Measurements from ENCODE around the gene APRT. TPM values are rescaled to one million over a fixed set of nuclear protein-coding genes. Genes with fewer than 3 reads are reported as not detected.
A peak's percentile ranks its signal among the peaks of the same experiment; 100 is the strongest.
"Not testable (repeated sequence)": the region's sequence is repeated elsewhere in the genome, so short reads cannot be mapped to it uniquely, and the experiment has no call there.

APRT gene
- total RNA-seq, 2 donors from 2014 or later: 50.6 to 90.4 TPM

DNA sequence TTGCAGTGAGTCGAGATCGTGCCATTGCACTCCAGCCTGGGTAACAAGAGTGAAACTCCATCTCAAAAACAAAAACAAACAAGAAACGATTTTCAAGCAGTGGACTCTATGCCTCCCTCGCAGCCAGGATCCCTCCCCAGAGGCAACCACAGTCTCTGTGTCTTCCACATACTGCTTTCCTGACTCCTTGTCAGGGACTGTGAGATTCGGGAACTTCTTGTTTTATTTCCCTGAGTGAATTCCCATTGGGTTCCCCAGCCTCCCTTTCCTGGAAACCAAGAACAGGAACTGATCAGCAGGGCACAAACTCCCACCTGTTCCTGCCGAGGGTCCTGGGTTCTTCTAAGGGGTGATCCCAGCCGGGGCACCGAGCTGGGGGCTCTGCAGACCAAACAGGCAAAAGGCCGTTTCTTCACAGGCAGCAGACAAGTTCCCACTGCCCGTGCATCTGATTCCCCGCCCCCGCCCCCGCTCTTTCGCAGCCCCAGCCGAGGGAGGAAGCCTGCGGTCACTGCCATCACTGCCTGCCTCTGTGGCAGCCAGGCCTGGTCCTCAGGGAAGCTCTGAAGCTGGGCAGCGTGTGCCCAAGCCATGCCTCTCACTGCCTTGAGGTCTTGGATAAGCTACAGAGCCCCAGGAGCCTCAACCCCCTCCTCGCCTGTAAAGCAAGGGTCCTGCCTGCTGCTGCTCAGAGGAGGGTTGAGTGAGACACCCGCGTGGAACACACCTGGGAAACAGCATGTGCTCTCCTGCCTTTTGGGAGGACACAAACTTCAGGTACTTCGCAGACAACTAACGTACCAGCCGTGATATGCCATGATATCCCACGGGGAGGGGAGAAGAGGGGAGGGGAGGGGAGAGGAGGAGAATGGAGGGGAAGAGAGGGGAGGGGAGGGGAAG lies 21.2 kb downstream of the APRT start:
- no peak for DNase-seq (ENCODE audit: low spot score)
- no peak overlapping the region for H3K27ac ChIP-seq
- H3K36me3 ChIP-seq: no peaks in the 10 kb centered on the region
- H3K9me3 ChIP-seq: no peaks in the 10 kb centered on the region
- H3K4me3 ChIP-seq: peak overlapping the region in 1 of 2 donors; percentile 15
- TF ChIP-seq, protein P1, sequence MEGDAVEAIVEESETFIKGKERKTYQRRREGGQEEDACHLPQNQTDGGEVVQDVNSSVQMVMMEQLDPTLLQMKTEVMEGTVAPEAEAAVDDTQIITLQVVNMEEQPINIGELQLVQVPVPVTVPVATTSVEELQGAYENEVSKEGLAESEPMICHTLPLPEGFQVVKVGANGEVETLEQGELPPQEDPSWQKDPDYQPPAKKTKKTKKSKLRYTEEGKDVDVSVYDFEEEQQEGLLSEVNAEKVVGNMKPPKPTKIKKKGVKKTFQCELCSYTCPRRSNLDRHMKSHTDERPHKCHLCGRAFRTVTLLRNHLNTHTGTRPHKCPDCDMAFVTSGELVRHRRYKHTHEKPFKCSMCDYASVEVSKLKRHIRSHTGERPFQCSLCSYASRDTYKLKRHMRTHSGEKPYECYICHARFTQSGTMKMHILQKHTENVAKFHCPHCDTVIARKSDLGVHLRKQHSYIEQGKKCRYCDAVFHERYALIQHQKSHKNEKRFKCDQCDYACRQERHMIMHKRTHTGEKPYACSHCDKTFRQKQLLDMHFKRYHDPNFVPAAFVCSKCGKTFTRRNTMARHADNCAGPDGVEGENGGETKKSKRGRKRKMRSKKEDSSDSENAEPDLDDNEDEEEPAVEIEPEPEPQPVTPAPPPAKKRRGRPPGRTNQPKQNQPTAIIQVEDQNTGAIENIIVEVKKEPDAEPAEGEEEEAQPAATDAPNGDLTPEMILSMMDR (IDR thresholded peaks at IDR 0.05): no peak
- peaks cover 0 to 12% of the 10 kb centered on the region in 2 donors for H3K4me1 ChIP-seq
- H3K27me3 ChIP-seq: no peaks in the 10 kb centered on the region

DNA sequence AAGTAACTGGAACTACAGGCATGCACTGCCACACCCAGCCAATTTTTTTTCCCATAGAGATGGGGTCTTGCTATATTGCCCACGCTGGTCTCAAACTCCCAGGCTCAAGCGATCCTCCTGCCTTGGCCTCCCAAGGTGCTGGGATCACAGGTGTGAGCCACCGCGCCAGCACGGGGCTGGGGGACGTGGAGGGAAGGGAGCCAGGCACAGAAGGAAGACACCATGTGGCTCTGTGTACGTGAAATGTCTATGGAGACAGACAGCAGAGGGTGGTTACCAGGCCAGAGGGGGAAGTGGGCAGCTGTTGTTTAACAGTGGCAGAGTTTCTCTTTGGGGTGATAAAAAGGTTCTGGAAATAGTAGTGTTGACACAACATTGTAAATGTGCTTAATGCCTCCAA lies 22.1 kb downstream of the APRT start:
- no peak overlapping the region for H3K27ac ChIP-seq
- H3K4me3 ChIP-seq: no peak overlapping the region
- no peaks in the 10 kb centered on the region for H3K36me3 ChIP-seq
- no peak for DNase-seq (ENCODE audit: low spot score)
- H3K9me3 ChIP-seq: no peaks in the 10 kb centered on the region
- no peaks in the 10 kb centered on the region for H3K27me3 ChIP-seq
- TF ChIP-seq, protein P1 (IDR thresholded peaks at IDR 0.05): no peak
- H3K4me1 ChIP-seq: peaks cover 0 to 13% of the 10 kb centered on the region in 2 donors

GRCh38 chr16:88788749-88789148 lies 23.0 kb downstream of the APRT start:
- DNase-seq (ENCODE audit: low spot score); H3K36me3 ChIP-seq; H3K27me3 ChIP-seq; H3K4me3 ChIP-seq; H3K9me3 ChIP-seq; H3K27ac ChIP-seq: not testable (repeated sequence)
- peaks cover 0 to 16% of the 10 kb centered on the region in 2 donors for H3K4me1 ChIP-seq

GRCh38 chr16:88787579-88788314 lies 24.0 kb downstream of the APRT start:
- TF ChIP-seq, protein P1 (IDR thresholded peaks at IDR 0.05): no peak
- Histone ChIP-seq H3K27me3 (no peaks in the 10 kb centered on the region), H3K36me3 (no peaks in the 10 kb centered on the region)

DNA sequence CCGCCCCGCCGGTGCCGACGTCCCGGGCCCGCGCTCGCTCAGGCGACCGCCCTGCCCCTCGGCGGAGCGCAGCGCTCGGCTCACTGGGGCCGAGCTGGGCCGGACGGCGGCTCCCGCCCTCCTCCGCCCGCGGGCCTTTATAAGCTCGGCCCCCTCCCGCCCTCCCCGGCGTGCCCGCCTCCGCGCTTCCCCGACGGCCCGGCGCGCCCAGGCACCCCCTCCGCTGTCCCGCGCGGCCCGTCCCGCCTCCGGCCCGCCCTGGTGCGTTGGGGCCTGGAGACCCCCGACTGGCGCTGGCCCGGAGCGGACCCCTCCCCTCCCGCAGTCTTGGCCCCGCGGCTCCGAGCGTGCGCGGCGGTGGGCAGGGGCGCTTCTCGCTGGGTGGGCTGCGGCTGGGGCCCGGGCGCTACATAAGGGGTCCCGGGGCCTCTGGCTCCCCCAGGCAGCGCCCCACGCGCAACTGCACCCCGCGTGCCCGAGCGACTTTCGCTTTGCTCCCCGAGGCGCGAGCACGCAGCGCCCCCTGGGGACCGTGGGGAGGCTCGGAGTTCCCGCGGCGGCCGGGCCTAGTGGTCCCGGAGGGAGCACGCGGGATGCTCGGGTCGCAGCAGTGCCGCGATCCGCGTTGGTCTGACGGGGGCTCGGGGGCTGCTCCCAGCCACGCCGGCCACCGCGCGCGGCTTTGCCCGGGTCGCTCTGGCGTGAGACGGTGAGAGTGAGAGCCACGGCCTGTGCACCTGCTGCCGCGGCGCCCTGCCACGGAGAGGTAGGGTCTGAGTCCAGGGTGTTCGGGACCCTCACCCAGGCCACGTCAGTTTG lies 26.4 kb downstream of the APRT start, which contains the start of gene PIEZO1:
Gene PIEZO1 (minus strand): TSS at position 115 of the 819 bp plus-strand sequence. CDS start 256 bp downstream, outside the sequence.
- peaks cover 0 to 43% of the 10 kb centered on the region in 2 donors for H3K4me1 ChIP-seq
- H3K27ac ChIP-seq: peak within 1 kb of the TSS; percentile 70 to 83
- H3K36me3 ChIP-seq: no peaks in the 10 kb centered on the region
- no peaks in the 10 kb centered on the region for H3K27me3 ChIP-seq
- no peak for DNase-seq (ENCODE audit: low spot score)
- peak within 1 kb of the TSS; percentile 62 to 76 for H3K4me3 ChIP-seq
- TF ChIP-seq, protein P1 (IDR thresholded peaks at IDR 0.05): peak; percentile 85 to 98
- H3K9me3 ChIP-seq: no peaks in the 10 kb centered on the region

More at GRCh38 chr16:88787579-88788314, 24.0 kb downstream of the APRT start:
- Histone ChIP-seq H3K9me3 (no peaks in the 10 kb centered on the region), H3K4me1 (peaks cover 0 to 26% of the 10 kb centered on the region in 2 donors), H3K4me3 (no peak overlapping the region), H3K27ac (no peak overlapping the region)
- DNase-seq (ENCODE audit: low spot score): no peak

Data from right atrium auricular region (tissue), 2 donors.